CD4-positive, alpha-beta T cell treated with Interleukin-6 at 100 ng/mL for 8 hours (primary cell): ENCODE results near the gene OSBPL10.

Experiments
- DNase-seq: peaks from one replicate; pipeline ENCODE4 v3.0.0-alpha.2; 2020; ENCODE audit warnings: mixed read lengths, low spot score

The OSBPL10 gene

GRCh38 chr3:31744913-31745312 lies 236.1 kb downstream of the OSBPL10 start:
- DNase-seq: no peak

GRCh38 chr3:31743331-31744089 lies 237.6 kb downstream of the OSBPL10 start:
- no peak for DNase-seq

- DNase-seq: no peak
Measured at GRCh38 chr3:31740397-31740796, 240.7 kb downstream of the OSBPL10 start.

- DNase-seq: no peak
Measured at GRCh38 chr3:31738412-31738811, 242.7 kb downstream of the OSBPL10 start.

- DNase-seq: no peak
Measured at GRCh38 chr3:31735667-31736066, 245.4 kb downstream of the OSBPL10 start.

- DNase-seq: no peak
Measured at GRCh38 chr3:31733234-31733667, 247.8 kb downstream of the OSBPL10 start.

GRCh38 chr3:31732548-31732947 lies 248.5 kb downstream of the OSBPL10 start:
- no peak for DNase-seq

- DNase-seq: no peak
Measured at GRCh38 chr3:31729573-31729972, 251.5 kb downstream of the OSBPL10 start.

GRCh38 chr3:31729082-31729481 lies 252.0 kb downstream of the OSBPL10 start:
- DNase-seq: no peak

- no peak for DNase-seq
Measured at GRCh38 chr3:31728403-31728802, 252.7 kb downstream of the OSBPL10 start.

GRCh38 chr3:31725976-31726375 lies 255.1 kb downstream of the OSBPL10 start:
- DNase-seq: no peak

GRCh38 chr3:31725568-31725967 lies 255.5 kb downstream of the OSBPL10 start:
- no peak for DNase-seq

- no peak for DNase-seq
Measured at GRCh38 chr3:31724651-31725050, 256.4 kb downstream of the OSBPL10 start.

- no peak for DNase-seq
Measured at GRCh38 chr3:31724116-31724515, 256.9 kb downstream of the OSBPL10 start.

GRCh38 chr3:31723701-31724100 lies 257.4 kb downstream of the OSBPL10 start:
- DNase-seq: no peak

GRCh38 chr3:31721676-31722075 lies 259.4 kb downstream of the OSBPL10 start:
- DNase-seq: no peak

- no peak for DNase-seq
Measured at GRCh38 chr3:31714495-31715280, 266.4 kb downstream of the OSBPL10 start.

GRCh38 chr3:31713816-31714215 lies 267.2 kb downstream of the OSBPL10 start:
- no peak for DNase-seq

- DNase-seq: no peak
Measured at GRCh38 chr3:31710123-31710803, 270.8 kb downstream of the OSBPL10 start.

- DNase-seq: no peak
Measured at GRCh38 chr3:31709526-31709925, 271.5 kb downstream of the OSBPL10 start.

- DNase-seq: no peak
Measured at GRCh38 chr3:31709005-31709404, 272.1 kb downstream of the OSBPL10 start.

GRCh38 chr3:31707286-31707685 lies 273.8 kb downstream of the OSBPL10 start:
- no peak for DNase-seq

GRCh38 chr3:31705736-31706135 lies 275.3 kb downstream of the OSBPL10 start:
- DNase-seq: no peak
